OCI-LY1 (cell line): ENCODE results near the gene DGKD.

Experiments used
- H2AFZ ChIP-seq: fragments of 200-600 bp; sonication (generic), shearing (Covaris generic); 2 replicates; pipeline ENCODE4 v1.6.0; 2014; ENCODE audit warnings: antibody characterized with exemption, mild to moderate bottlenecking, low read length
- H3F3A ChIP-seq: fragments of 200-600 bp; sonication (generic), shearing (Covaris generic); 2 replicates; pipeline ENCODE4 v1.6.0; 2014; ENCODE audit warnings: mild to moderate bottlenecking, antibody characterized with exemption, low read length, moderate library complexity; ENCODE audit not compliant: insufficient read depth
- H3K27ac ChIP-seq: fragments of 200-600 bp; sonication (generic); 2 replicates; pipeline ENCODE4 v1.5.1; 2014; ENCODE audit warnings: low read length, mixed run types, mild to moderate bottlenecking, low read depth; ENCODE audit not compliant: poor library complexity, severe bottlenecking
- H3K27me3 ChIP-seq: fragments of 200-600 bp; sonication (generic); 2 replicates; pipeline ENCODE4 v1.6.0; 2014; ENCODE audit warnings: antibody characterized with exemption, mild to moderate bottlenecking, low read length, moderate library complexity; ENCODE audit not compliant: insufficient read depth
- H3K36me3 ChIP-seq: fragments of 200-600 bp; sonication (generic); 2 replicates; pipeline ENCODE4 v1.6.1; 2014; ENCODE audit warnings: mild to moderate bottlenecking, antibody characterized with exemption, low read length, moderate library complexity, mixed read lengths; ENCODE audit not compliant: insufficient read depth
- H3K4me1 ChIP-seq: fragments of 200-600 bp; sonication (generic); 2 replicates; pipeline ENCODE4 v1.5.1; 2014; ENCODE audit warnings: mild to moderate bottlenecking, low read length, moderate library complexity; ENCODE audit not compliant: insufficient read depth, severe bottlenecking
- H3K4me2 ChIP-seq: fragments of 200-600 bp; sonication (generic), shearing (Covaris generic); 2 replicates; pipeline ENCODE4 v1.6.1; 2014; ENCODE audit warnings: low read length
- H3K4me3 ChIP-seq: fragments of 200-600 bp; sonication (generic); 2 replicates; pipeline ENCODE4 v1.5.1; 2014; ENCODE audit warnings: low read length, low read depth, mild to moderate bottlenecking, mixed read lengths; ENCODE audit not compliant: poor library complexity, severe bottlenecking
- H3K79me2 ChIP-seq: fragments of 200-600 bp; shearing (Covaris generic); 2 replicates; pipeline ENCODE4 v1.6.1; 2016; ENCODE audit warnings: mixed run types, low read length, mixed read lengths; ENCODE audit not compliant: insufficient read depth
- H3K9ac ChIP-seq: fragments of 200-600 bp; sonication (generic), shearing (Covaris generic); 2 replicates; pipeline ENCODE4 v1.6.1; 2014; ENCODE audit warnings: mild to moderate bottlenecking, low read length, mixed read lengths
- H3K9me2 ChIP-seq: fragments of 200-600 bp; sonication (generic), shearing (Covaris generic); 2 replicates; pipeline ENCODE4 v1.6.1; 2014; ENCODE audit warnings: low read depth, mild to moderate bottlenecking, low read length, mixed read lengths
- H3K9me3 ChIP-seq: fragments of 200-600 bp; shearing (Covaris generic); 2 replicates; pipeline ENCODE4 v1.6.1; 2014; ENCODE audit warnings: low read length, mixed read lengths
- H4K20me1 ChIP-seq: fragments of 200-600 bp; sonication (generic), shearing (Covaris generic); 2 replicates; pipeline ENCODE4 v1.6.0; 2016; ENCODE audit warnings: mild to moderate bottlenecking, low read length; ENCODE audit not compliant: insufficient read depth
- EZH2 ChIP-seq: fragments of 200-600 bp; sonication (generic), shearing (Covaris generic); IDR thresholded peaks from 2 replicates; pipeline ENCODE4 v1.8.0; 2017; ENCODE audit warnings: borderline replicate concordance, mixed run types, mild to moderate bottlenecking, antibody characterized with exemption, low read length, moderate library complexity, mixed read lengths
- TF ChIP-seq, protein P1 (sequence below): fragments of 200-600 bp; sonication (generic), shearing (Covaris generic); IDR thresholded peaks from 2 replicates; pipeline ENCODE4 v1.5.1; 2017; ENCODE audit warnings: mild to moderate bottlenecking, antibody characterized with exemption, low read length, moderate library complexity, mixed read lengths

Gene DGKD

DNA sequence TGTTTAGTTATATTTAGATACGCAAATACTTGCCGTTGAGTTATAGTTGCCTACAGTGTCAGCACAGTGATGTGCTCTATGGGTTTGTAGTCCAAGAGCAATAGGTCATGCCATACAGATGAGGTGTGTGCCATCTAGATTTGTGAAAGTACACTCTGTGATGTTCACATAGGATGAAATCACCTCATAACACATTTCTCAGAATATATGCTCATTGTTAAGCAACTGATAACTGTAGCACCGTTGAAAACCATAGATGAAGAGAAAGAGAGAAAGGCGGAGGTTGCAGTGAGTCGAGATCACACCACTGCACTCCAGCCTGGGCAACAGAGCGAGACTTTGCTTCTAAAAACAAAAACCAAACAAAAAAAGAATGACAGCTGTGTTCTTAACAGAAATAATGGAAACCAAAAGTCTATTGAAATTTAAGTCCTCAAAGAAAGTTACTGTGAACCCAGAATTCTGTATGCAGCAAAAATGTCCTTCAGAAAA, 9.5 kb downstream of the DGKD start:
- Histone ChIP-seq H3K36me3 (peaks cover 11% of the 10 kb centered on the region), H3K27me3 (no peaks in the 10 kb centered on the region), H3K9me3 (0 out of 2 replicates have a peak, but pooled peaks cover 5% of the 10 kb centered on the region), H3K27ac (no peak overlapping the region), H3K9me2 (no peaks in the 10 kb centered on the region), H3K4me2 (no peak overlapping the region), H2AFZ (no peak overlapping the region), H3K9ac (no peak overlapping the region), H3F3A (no peaks in the 10 kb centered on the region), H3K4me1 (peaks cover 4% of the 10 kb centered on the region), H4K20me1 (no peaks in the 10 kb centered on the region), H3K4me3 (no peak overlapping the region), H3K79me2 (no peaks in the 10 kb centered on the region)
- TF ChIP-seq, protein P1, sequence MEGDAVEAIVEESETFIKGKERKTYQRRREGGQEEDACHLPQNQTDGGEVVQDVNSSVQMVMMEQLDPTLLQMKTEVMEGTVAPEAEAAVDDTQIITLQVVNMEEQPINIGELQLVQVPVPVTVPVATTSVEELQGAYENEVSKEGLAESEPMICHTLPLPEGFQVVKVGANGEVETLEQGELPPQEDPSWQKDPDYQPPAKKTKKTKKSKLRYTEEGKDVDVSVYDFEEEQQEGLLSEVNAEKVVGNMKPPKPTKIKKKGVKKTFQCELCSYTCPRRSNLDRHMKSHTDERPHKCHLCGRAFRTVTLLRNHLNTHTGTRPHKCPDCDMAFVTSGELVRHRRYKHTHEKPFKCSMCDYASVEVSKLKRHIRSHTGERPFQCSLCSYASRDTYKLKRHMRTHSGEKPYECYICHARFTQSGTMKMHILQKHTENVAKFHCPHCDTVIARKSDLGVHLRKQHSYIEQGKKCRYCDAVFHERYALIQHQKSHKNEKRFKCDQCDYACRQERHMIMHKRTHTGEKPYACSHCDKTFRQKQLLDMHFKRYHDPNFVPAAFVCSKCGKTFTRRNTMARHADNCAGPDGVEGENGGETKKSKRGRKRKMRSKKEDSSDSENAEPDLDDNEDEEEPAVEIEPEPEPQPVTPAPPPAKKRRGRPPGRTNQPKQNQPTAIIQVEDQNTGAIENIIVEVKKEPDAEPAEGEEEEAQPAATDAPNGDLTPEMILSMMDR = no peak
- no peak for TF ChIP-seq EZH2

DNA sequence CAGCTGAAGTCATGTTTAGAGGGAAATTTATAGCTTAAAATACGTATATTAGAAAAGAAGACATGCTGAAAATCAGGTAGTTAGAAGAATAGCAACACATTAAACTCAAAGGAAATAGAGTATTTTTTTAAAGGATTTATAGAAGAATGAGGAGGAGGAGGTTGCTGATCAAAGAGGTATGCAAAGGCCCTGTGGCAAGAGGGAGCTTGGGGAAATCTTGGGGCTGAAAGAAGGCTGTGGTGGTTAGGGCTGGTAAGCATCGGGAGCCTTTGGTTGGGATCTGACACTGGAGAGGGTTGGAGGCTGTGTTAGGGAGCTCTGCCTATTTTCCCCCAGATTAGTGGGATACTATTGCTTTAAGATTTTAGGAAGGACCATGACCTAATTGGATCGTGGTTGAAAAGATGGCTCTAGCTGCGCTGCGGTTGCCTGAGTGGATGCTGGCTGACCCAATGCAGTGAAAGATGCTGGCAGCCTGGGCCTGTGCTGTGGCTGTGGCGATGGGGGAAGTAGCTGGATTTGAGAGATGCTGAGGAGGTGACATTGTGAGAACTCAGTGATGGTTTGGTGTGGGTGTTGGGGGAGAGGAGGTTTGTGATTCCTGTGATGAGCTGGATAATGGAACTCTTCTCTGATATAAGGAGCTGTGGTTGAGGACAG, 11.7 kb downstream of the DGKD start:
- no peak overlapping the region for H3K4me3 ChIP-seq
- no peak overlapping the region for H3K27ac ChIP-seq
- H3K79me2 ChIP-seq = no peaks in the 10 kb centered on the region
- no peaks in the 10 kb centered on the region for H3F3A ChIP-seq
- 0 out of 2 replicates have a peak, but pooled peaks cover 5% of the 10 kb centered on the region for H3K9me3 ChIP-seq
- H3K9ac ChIP-seq = no peak overlapping the region
- no peaks in the 10 kb centered on the region for H3K9me2 ChIP-seq
- H3K4me2 ChIP-seq = no peak overlapping the region
- H3K27me3 ChIP-seq = no peaks in the 10 kb centered on the region
- peaks cover 4% of the 10 kb centered on the region for H3K4me1 ChIP-seq
- no peaks in the 10 kb centered on the region for H4K20me1 ChIP-seq
- H3K36me3 ChIP-seq = peaks cover 6% of the 10 kb centered on the region
- H2AFZ ChIP-seq = no peak overlapping the region
- TF ChIP-seq, protein P1 = no peak
- no peak for TF ChIP-seq EZH2

DNA sequence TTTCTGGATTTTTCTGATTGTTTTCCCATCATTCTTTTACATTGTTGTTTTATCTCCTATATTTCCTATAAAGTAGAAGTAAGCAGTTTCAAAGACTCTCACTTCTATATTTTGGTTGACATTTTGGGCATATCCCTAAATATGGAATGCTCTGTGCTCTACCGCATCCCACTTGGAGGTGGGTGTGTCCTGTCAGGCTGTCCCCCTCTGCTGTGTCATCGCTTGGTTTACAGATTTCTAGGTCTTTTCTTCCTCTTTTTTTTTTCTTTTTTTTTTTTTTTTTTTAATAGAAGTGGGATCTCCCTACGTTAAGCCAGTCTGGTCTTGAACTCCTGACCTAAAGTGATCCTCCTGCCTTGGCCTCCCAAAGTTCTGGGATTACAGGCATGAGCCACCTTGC, 13.3 kb downstream of the DGKD start:
- TF ChIP-seq EZH2 = no peak
- TF ChIP-seq, protein P1 = no peak
- Histone ChIP-seq H3K9me2 (no peaks in the 10 kb centered on the region), H3K9ac (no peak overlapping the region), H3F3A (no peaks in the 10 kb centered on the region), H3K9me3 (0 out of 2 replicates have a peak, but pooled peaks cover 5% of the 10 kb centered on the region), H3K79me2 (no peaks in the 10 kb centered on the region), H3K4me3 (no peak overlapping the region), H4K20me1 (no peaks in the 10 kb centered on the region), H3K27me3 (no peaks in the 10 kb centered on the region), H3K36me3 (peaks cover 6% of the 10 kb centered on the region), H3K4me1 (peaks cover 4% of the 10 kb centered on the region), H3K4me2 (no peak overlapping the region), H2AFZ (no peak overlapping the region), H3K27ac (no peak overlapping the region)
